Gastrocnemius medialis (tissue), 4 donors: ENCODE data around the gene KIF2A. TPM values are rescaled to one million over a fixed set of nuclear protein-coding genes. Genes with fewer than 3 reads are reported as not detected.

ENCODE experiments used
- ATAC-seq, 2 donors: fragments of 150-250 bp; one replicate each; pipeline ENCODE4 v1.9.1; 2016
- DNase-seq, 2 donors: peaks; one replicate each; pipeline ENCODE4 v3.0.0-alpha.2; 2019
- H3K27ac ChIP-seq, 4 donors: fragments of 200-600 bp; sonication (generic); 1 replicate in 1 of 4; 2 replicates in 3 of 4; pipeline ENCODE4 v1.5.1; 2016 to 2018; ENCODE audit warnings: mild to moderate bottlenecking in 2 of 4, moderate library complexity in 1 of 4
- H3K27me3 ChIP-seq, 3 donors: fragments of 200-600 bp; sonication (generic) in 2 of 3; 1 replicate in 1 of 3; 2 replicates in 2 of 3; pipeline versions ENCODE4 v1.5.1 to v1.6.0; 2016 to 2019; ENCODE audit warnings: mild to moderate bottlenecking in 1 of 3, moderate library complexity in 1 of 3
- H3K36me3 ChIP-seq, 2 donors: fragments of 200-600 bp; sonication (generic) in 1 of 2; one replicate each; pipeline ENCODE4 v1.5.1; 2017 to 2018
- H3K4me1 ChIP-seq, 2 donors: fragments of 200-600 bp; sonication (generic) in 1 of 2; one replicate each; pipeline ENCODE4 v1.5.1; 2016 to 2017; ENCODE audit warnings: mild to moderate bottlenecking in 2 of 2
- H3K4me3 ChIP-seq, 4 donors: fragments of 200-600 bp; sonication (generic) in 3 of 4; 1 replicate in 1 of 4; 2 replicates in 3 of 4; pipeline ENCODE4 v1.5.1; 2016 to 2019; ENCODE audit warnings: mild to moderate bottlenecking in 2 of 4
- H3K9me3 ChIP-seq, 3 donors: fragments of 200-600 bp; sonication (generic) in 2 of 3; 1 replicate in 1 of 3; 2 replicates in 2 of 3; pipeline ENCODE4 v1.5.1; 2016 to 2019
- POLR2A ChIP-seq, 2 donors: fragments of 450-650 bp; IDR thresholded peaks; one replicate each; pipeline ENCODE4 v1.6.1; 2017; ENCODE audit warnings: antibody characterized with exemption in 2 of 2, mild to moderate bottlenecking in 2 of 2, moderate library complexity in 2 of 2
- in situ Hi-C, 4 donors: fragments of 200-750 bp; cut with MboI; loops; one replicate each; pipeline versions ENCODE4 v1.15.0 to v1.8.0; 2017; ENCODE audit warnings: low sequenced_read_pairs in 4 of 4
- intact Hi-C: fragments of 100-400 bp; cut with DNase I; formaldehyde crosslinking; loops from one replicate; pipeline ENCODE4 v1.15.1; 2023; ENCODE audit warnings: low total_unique reads
- total RNA-seq, 4 donors: library from RNA; depleted of rRNA; stranded (reverse); fragments of >200 nt; gene quantifications; one replicate each; pipeline versions ENCODE4 v1.1.0 to v1.2.3, GENCODE V29; 2016
- TF ChIP-seq, protein P1 (sequence below), 5 experiments: fragments of 450-650 bp in 3 of 5; fragments of 200-600 bp in 2 of 5; sonication (generic) in 2 of 5; IDR thresholded peaks in 4 of 5; conservative IDR thresholded peaks in 1 of 5; 1 replicate in 4 of 5; 2 replicates in 1 of 5; pipeline ENCODE4 v1.5.1; 2016 to 2019; ENCODE audit warnings: antibody characterized with exemption in 5 of 5, mild to moderate bottlenecking in 3 of 5, moderate library complexity in 3 of 5

The KIF2A gene
- total RNA-seq, 4 donors from 2014 or later, result 7.5 to 14.2 (median 11.8) TPM

DNA sequence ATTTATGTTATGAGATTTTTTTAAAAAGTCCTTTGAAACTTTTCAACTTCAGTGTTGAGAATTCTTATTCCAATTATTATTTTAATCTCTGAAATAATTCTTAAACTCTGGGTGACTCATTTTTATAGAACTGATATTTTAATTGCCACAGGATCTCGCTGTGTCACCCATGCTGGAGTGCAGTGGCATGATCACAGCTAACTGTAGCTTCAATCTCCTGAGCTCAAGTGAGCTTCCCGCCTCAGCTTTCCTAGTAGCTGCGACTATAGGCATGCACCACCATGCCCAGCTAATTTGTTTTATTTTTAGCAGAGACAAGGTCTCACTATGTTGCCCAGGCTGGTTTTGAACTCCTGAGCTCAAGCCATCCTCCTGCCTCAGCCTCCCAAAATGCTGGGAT lies 56.7 kb downstream of the KIF2A start:
- H3K27ac ChIP-seq, result no peak overlapping the region
- intact Hi-C loops (no loop called here), in situ Hi-C loops (no loop called here)
- H3K4me1 ChIP-seq, result no peaks in the 10 kb centered on the region
- H3K36me3 ChIP-seq, result peaks cover 0 to 62% of the 10 kb centered on the region in 2 donors
- ATAC-seq, result no peak
- H3K27me3 ChIP-seq, result no peaks in the 10 kb centered on the region
- no peak for DNase-seq
- H3K4me3 ChIP-seq, result no peak overlapping the region
- no peaks in the 10 kb centered on the region for H3K9me3 ChIP-seq
- TF ChIP-seq, protein P1, sequence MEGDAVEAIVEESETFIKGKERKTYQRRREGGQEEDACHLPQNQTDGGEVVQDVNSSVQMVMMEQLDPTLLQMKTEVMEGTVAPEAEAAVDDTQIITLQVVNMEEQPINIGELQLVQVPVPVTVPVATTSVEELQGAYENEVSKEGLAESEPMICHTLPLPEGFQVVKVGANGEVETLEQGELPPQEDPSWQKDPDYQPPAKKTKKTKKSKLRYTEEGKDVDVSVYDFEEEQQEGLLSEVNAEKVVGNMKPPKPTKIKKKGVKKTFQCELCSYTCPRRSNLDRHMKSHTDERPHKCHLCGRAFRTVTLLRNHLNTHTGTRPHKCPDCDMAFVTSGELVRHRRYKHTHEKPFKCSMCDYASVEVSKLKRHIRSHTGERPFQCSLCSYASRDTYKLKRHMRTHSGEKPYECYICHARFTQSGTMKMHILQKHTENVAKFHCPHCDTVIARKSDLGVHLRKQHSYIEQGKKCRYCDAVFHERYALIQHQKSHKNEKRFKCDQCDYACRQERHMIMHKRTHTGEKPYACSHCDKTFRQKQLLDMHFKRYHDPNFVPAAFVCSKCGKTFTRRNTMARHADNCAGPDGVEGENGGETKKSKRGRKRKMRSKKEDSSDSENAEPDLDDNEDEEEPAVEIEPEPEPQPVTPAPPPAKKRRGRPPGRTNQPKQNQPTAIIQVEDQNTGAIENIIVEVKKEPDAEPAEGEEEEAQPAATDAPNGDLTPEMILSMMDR (IDR thresholded peaks at IDR 0.05 in 4 of 5, conservative IDR thresholded peaks at IDR 0.05 in 1 of 5), result no peak
- TF ChIP-seq POLR2A (IDR thresholded peaks at IDR 0.05), result no peak

DNA sequence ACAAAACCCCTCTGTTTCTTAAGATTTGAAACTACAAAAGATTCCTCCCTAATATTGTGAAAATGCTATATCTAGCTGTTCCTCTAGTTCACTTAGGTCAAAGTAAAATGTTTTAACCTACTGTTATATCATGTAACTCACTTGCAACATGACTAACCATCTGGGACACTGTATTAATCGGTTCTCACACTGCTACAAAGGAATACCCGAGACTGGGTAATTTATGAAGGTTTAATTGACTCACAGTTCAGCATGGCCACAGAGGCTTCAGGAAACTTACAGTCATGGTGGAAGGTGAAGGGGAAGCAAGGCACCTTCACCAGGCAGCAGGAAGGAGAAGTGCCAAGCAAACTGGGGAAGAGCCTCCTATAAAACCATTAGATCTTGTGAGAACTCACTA lies 63.0 kb downstream of the KIF2A start:
- DNase-seq, result no peak
- no peak for ATAC-seq
- Histone ChIP-seq H3K9me3 (no peaks in the 10 kb centered on the region), H3K4me1 (no peaks in the 10 kb centered on the region), H3K27ac (no peak overlapping the region), H3K36me3 (peaks cover 0 to 33% of the 10 kb centered on the region in 2 donors), H3K4me3 (no peak overlapping the region), H3K27me3 (no peaks in the 10 kb centered on the region)
- TF ChIP-seq, protein P1 (IDR thresholded peaks at IDR 0.05 in 4 of 5, conservative IDR thresholded peaks at IDR 0.05 in 1 of 5), result no peak
- in situ Hi-C loops (no loop called here), intact Hi-C loops (no loop called here)

DNA sequence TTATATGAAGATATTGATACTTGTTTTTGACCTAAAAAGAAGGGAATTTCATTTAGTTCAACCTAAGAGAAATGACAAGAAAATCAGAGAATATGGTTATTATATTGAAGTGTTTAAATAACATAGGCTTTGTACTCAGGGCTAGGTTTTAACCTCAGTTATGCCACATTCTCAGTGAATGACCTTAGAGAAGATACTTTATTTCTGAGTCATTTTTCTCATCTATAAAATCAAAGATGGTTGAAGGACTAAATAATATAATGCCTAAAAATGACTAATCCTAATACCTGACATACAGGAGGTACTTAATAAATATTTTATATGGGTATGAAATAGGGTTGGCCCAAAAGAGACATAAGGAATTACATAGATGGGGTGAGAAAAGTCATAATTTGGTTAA lies 65.4 kb downstream of the KIF2A start:
- Histone ChIP-seq H3K36me3 (peaks cover 0 to 31% of the 10 kb centered on the region in 2 donors), H3K9me3 (no peaks in the 10 kb centered on the region), H3K4me1 (no peaks in the 10 kb centered on the region), H3K4me3 (no peak overlapping the region), H3K27me3 (no peaks in the 10 kb centered on the region), H3K27ac (no peak overlapping the region)
- in situ Hi-C loops (no loop called here), intact Hi-C loops (no loop called here)
- no peak for DNase-seq
- TF ChIP-seq, protein P1 (IDR thresholded peaks at IDR 0.05 in 4 of 5, conservative IDR thresholded peaks at IDR 0.05 in 1 of 5), result no peak
- no peak for TF ChIP-seq POLR2A (IDR thresholded peaks at IDR 0.05)
- ATAC-seq, result no peak

DNA sequence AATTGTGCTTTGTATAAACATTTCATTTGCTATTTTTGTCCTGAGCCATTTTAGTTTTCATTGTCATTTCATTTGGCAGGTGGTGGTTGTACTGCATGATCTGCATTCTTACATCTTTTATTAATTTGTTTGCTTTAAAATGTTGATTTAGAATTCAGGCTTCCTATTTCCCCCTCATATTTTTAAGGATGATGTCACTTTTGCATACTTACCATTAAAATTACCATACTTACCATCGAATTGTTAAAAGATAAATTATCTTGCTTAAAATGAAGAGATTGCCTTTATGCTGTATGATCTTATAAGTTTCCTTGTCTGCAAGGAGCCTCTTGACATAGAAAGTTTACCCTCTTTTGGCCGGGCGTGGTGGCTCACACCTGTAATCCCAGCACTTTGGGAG lies 66.6 kb downstream of the KIF2A start:
- Histone ChIP-seq H3K4me1 (no peaks in the 10 kb centered on the region), H3K27me3 (no peaks in the 10 kb centered on the region), H3K4me3 (no peak overlapping the region), H3K36me3 (peaks cover 0 to 39% of the 10 kb centered on the region in 2 donors), H3K27ac (no peak overlapping the region), H3K9me3 (no peaks in the 10 kb centered on the region)
- intact Hi-C loops (no loop called here), in situ Hi-C loops (no loop called here)
- DNase-seq (no peak), ATAC-seq (no peak)
- TF ChIP-seq, protein P1 (IDR thresholded peaks at IDR 0.05 in 4 of 5, conservative IDR thresholded peaks at IDR 0.05 in 1 of 5), result no peak
- no peak for TF ChIP-seq POLR2A (IDR thresholded peaks at IDR 0.05)

DNA sequence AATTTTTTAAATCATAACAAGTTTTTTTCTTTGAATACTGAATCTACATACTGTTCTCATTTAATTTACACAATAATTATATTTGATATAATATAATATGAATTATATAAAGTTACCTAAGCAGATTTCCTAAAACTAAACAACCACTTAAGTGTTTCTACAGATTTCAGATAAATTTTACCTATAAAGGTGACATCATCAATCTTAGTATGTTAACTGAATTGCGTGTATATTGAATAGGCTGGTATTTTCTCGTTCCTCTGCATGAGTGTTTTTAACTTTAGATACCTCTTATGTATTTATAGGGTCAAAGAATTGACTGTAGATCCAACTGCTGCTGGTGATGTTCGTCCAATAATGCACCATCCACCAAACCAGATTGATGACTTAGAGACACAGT lies 67.4 kb downstream of the KIF2A start:
- Histone ChIP-seq H3K4me1 (no peaks in the 10 kb centered on the region), H3K9me3 (no peaks in the 10 kb centered on the region), H3K36me3 (peaks cover 0 to 46% of the 10 kb centered on the region in 2 donors), H3K4me3 (no peak overlapping the region), H3K27ac (no peak overlapping the region), H3K27me3 (no peaks in the 10 kb centered on the region)
- DNase-seq (no peak), ATAC-seq (no peak)
- in situ Hi-C loops (no loop called here), intact Hi-C loops (no loop called here)
- TF ChIP-seq POLR2A (IDR thresholded peaks at IDR 0.05), result no peak
- TF ChIP-seq, protein P1 (IDR thresholded peaks at IDR 0.05 in 4 of 5, conservative IDR thresholded peaks at IDR 0.05 in 1 of 5), result no peak
